Neural progenitor cell (in vitro differentiated cells): ENCODE measurements around the gene UMOD.

Source experiments
- CTCF ChIP-seq: fragments of 200-600 bp; sonication (generic); IDR thresholded peaks from 2 replicates; pipeline ENCODE4 v1.5.1; 2017; ENCODE audit warnings: antibody characterized with exemption, mild to moderate bottlenecking
- EZH2 ChIP-seq: fragments of 200-600 bp; sonication (generic); IDR thresholded peaks from 2 replicates; pipeline ENCODE4 v1.6.1; 2017; ENCODE audit warnings: antibody characterized with exemption, mild to moderate bottlenecking, moderate library complexity
- EZH2phosphoT487 ChIP-seq: fragments of 200-600 bp; sonication (generic); IDR thresholded peaks from 2 replicates; pipeline ENCODE4 v1.6.1; 2017; ENCODE audit warnings: antibody characterized with exemption

- no peak for TF ChIP-seq CTCF
- TF ChIP-seq EZH2 = no peak
- no peak for TF ChIP-seq EZH2phosphoT487
Observed at GRCh38 chr16:20311548-20311947, 41.0 kb downstream of the UMOD start.
